Activated CD4-positive, alpha-beta T cell treated with anti-CD3 and anti-CD28 coated beads, Interleukin-2, amount 50 U/mL, for 1 hour (primary cell): Measurements from ENCODE around the gene PIMREG.
"Not testable (repeated sequence)": the region's sequence is repeated elsewhere in the genome, so short reads cannot be mapped to it uniquely, and the experiment has no call there.

Experiments
- DNase-seq: peaks from one replicate; pipeline ENCODE4 v3.0.0-alpha.2; 2020

PIMREG gene

GRCh38 chr17:6480303-6480675 is 36.0 kb downstream of the PIMREG start:
- DNase-seq = no peak

- no peak for DNase-seq
Measured at GRCh38 chr17:6482105-6482455, 37.8 kb downstream of the PIMREG start.

GRCh38 chr17:6482796-6483195 is 38.5 kb downstream of the PIMREG start:
- DNase-seq = not testable (repeated sequence)

GRCh38 chr17:6483507-6483906 is 39.3 kb downstream of the PIMREG start:
- no peak for DNase-seq

- DNase-seq = no peak
Measured at GRCh38 chr17:6485646-6486412, 41.6 kb downstream of the PIMREG start.

GRCh38 chr17:6487251-6488007 is 43.2 kb downstream of the PIMREG start:
- no peak for DNase-seq

DNA sequence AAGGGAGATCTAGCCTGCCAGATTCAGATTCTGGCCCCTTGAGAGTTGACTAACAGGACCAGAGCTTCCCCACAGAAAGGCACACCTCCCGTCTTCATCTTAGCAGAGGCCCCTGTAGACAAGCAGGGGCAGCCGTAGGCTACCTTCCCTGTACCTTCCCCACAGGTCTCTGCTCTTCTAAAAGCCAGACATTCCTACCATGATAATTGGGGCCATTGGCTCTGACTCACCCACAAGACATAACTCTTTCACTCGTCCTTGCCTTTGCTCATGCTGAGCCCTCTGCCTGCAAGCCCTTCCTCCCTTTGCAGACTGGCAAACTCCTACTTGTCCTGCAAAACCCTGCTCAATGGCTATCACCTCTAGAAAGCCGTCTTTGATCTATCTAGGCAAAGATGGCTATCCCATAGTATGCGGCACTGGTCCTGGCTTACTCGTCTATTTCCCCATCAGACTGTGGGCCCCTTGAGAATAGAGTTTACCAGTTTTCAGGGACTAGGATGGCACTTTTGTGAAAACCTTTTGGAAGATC is 43.8 kb downstream of the PIMREG start:
- DNase-seq = no peak

DNA sequence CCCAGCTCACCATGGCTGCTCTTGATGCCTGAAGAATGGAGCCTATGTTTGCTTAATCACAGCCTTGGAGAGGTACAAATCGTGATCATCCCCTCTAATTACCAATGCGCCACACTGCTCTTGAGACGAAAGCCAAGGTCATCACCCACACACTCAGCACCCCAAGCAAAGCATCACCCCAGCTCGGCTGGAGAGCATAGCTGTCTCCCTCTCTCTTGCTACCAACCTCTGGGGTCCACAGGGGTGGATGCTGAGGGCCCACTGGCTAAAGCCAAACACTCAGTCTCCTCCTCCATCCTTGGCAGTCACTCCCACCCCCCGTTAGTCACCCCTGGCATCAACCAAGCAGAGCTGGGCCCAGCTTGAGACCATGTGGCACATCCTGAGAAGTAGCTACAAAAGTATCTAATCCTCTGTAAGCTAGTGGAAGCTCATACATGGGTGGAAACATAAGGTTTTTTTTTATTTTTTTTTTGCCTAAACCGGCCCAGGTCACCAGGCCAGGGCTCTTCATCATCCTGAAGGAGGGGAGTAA is 44.8 kb downstream of the PIMREG start:
- no peak for DNase-seq

DNA sequence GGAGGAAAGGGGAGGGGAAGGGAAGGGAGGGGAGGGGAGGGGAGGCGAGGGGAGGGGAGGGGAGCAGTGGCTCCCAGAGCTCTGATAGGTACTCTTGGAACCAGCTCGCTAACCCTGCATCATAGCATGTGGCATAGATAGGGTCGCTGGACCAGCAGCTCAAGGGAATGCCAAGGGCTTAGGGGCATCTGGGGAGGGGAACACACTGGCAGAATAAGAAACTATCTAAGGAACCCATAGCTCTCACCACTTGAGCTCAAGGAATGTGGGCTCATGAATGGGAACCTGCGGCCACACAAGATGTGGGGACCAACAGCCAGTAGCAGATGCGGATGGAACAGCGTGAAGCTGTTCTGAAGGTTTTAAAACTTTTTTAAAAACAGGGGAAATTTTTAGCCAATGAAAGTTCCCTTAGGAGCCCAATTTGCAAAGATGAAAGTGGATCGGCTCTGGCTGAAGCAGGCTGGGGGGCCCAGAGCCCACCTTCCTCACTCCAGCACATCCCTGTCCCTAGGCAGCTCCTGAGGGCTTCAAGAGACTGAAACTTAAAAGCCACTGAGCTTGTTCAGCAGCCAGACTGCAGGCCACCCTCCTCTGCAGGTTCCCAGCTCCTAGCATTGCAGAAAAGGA is 46.9 kb downstream of the PIMREG start:
- no peak for DNase-seq

DNA sequence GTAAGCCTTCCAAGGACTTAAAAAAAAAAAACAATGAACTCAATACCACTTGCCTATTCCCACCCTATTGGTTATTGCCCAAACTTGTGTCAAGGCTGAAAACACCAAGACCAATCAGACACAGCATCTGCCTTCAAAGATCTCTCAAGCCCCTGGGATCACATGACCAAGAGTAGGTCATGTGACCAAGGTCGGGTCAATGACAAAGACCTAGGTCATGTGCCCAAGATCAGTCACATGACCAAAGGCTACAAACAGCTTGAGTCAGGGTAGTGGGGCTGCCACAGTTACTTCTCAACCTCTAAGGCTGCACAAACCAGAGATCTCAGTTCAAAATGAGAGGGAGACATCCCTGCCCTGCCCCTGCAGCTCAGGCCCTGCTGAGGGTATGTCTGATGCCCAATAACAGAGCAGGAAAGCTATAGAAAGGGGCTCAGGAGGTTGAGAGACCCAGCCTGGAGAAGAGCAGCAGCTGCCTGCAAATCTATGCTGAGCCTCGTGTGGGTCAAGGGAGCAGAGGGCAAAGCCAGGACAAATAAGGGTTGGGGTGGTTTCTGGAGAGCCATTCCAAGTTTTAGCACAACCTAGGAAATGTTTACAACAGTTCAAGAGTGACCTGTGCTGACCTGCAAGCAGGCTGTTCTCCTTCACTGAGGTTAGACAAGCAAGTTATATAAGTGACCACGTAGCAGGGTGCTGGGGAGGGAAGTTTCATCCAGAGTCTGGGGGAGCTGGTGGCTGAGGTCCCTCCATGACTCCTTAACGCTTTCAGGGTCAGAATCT is 48.8 kb downstream of the PIMREG start:
- no peak for DNase-seq

DNA sequence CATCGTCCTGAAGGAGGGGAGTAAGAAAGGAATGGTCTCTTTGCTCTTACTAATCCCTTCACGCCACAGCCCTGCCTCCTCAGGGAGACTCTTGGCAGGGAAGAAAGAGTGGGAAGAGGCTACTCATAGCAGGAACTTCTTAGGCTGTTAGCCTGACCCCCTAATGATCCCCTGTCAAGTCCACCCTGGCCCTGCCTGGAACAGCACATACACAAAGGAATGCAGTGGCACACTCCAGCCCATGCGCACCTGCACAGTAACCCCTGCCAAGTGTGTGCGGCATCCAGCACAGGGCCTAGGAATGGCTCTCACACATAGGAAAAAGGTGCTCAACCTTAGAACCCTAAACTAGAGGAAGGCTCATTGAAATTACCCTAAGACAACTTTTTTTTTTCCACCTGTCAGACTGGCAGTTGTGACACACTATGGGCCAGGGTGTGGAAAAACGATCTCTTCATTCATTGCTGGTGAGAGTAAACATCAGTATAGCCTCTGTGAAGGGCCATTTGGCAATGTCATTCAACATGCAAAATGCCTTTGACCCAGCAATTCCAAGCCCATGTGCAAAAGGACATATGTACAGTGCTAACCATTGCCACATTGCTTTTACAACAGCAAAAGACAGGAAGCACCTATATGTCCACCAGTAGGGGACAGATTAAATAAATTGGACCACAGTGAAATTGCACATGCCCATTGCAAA is 50.1 kb downstream of the PIMREG start:
- DNase-seq = no peak

DNA sequence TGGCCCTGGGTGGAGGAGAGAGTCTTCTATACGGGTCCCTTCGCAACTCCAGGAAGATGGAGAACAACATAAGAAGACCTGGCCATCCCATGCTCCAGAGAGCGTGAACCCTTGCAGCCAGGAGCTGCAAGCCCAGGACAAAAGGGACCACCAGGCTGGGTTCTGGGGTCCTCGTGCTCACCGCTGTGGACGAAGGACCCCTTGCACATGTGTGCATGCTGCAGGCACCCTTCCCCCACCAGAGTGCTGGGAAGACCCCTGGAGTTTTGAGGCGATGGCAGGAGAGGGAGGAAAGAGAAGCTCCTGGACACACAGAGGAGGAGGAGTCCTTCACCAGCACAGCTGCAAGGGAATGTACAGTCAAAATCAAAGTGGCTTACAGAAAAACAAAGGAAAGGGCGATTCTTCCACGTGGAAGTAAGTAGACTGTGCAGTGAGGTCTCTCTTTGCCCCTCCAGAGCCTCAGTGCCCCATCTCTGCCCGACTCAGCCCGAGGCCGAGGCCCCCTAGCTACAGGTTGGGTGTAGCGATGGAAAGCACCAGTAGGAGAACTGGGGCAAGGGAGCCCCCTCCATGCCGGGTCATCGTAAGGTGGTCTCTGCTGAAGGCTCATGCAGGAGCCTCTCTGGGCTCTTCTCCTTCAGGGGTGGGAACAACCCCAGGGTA is 51.3 kb downstream of the PIMREG start:
- no peak for DNase-seq

DNA sequence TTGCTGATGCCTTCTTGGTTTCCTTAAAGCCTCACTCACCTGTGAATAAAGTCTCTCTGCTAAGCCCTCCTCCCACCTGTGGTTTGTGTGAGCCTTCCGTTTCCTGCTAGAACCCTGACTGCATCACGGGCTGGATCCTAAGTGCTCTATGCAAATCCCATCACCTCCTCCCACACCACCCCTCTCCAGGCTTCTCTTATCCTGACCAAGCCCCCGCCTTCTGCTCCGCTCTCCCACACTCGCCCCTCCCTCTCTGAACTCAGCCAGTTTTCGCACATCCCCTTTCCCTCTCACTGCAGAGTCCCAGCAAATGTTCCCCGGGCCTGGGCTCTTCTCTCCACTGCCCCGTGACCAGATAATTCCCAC is 51.8 kb downstream of the PIMREG start:
- DNase-seq = no peak

DNA sequence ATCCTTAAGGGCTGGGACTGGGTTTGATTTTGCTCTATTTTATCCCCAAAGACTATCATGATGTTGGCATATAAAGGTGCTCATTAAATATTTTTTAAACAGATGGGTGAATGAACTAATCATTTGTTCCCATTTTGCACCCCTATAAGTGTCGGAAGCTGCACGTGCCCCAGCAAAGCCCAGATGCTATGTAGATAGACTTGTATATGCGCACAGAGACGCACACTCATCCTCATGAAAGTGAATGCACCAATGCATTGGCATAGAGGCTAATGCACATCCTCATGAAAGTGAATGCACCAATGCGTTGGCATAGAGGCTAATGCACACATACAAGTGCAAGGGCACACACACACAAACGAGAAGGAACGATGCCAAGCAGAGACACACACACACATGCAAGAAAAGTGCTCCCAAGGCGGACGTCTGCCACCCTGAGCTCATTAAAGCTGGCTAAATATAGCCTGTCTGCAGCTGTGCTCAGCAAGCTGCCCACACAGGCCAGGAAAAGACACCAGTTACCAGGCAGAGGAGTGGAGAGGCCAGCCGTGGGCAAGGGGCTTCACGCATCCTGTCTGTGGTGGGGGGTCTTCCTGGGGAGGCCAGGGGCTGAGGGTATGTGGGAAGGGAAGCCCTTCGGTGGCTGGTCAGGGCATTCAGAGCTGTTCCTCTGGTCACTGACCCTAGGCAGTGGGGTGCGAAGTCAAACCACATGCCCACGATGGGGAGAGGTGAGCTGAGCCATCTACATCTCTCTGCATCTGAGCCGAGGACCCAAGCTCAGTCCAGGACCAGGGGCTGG is 52.6 kb downstream of the PIMREG start:
- DNase-seq = no peak

GRCh38 chr17:6497496-6498221 is 53.4 kb downstream of the PIMREG start:
- DNase-seq = no peak

DNA sequence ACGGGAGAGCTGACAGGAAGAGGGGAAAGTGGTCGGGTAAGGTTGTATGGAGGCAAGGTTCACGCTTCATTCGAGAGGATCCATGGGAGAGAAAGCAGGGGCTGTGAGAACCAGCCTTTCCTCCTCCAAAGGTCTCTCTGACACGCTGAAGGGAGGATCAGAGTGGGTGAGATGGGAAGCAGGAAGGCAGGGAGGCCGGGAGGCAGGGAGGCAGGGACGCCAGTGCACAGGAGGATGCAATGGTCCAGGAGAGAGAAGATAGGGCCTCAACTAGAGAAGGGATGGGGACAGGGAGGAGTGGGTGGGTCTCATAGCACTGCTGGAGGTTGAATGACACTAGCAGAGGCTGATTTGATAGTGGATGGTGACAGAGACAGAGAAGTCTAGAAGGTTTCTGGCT is 54.1 kb downstream of the PIMREG start:
- DNase-seq = no peak

- no peak for DNase-seq
Measured at GRCh38 chr17:6498901-6499540, 54.8 kb downstream of the PIMREG start.
